Measurements from ENCODE around the gene CDKN2B.

The CDKN2B gene

GRCh38 chr9:21996858-21997257 lies 12.2 kb downstream of the CDKN2B start:
- DNase-seq (ENCODE audit: low spot score in 2 of 2) = no peak
- no peak for ATAC-seq (replicated peaks; ENCODE audit: extremely low read depth, poor library complexity, severe bottlenecking)
- H3K4me1 Mint-ChIP-seq = peaks cover 26% of the 10 kb centered on the region
- H3K9me3 Mint-ChIP-seq = no peaks in the 10 kb centered on the region
- H3K4me3 Mint-ChIP-seq = peak overlapping the region; percentile 96
- H3K36me3 Mint-ChIP-seq (ENCODE audit: insufficient read depth) = peaks cover 10% of the 10 kb centered on the region
- H3K27me3 Mint-ChIP-seq = peaks cover 14% of the 10 kb centered on the region
- H3K27ac Mint-ChIP-seq (ENCODE audit: low read depth) = peak overlapping the region; percentile 15

GRCh38 chr9:21996438-21996837 lies 12.7 kb downstream of the CDKN2B start:
- no peaks in the 10 kb centered on the region for H3K9me3 Mint-ChIP-seq
- peaks cover 26% of the 10 kb centered on the region for H3K4me1 Mint-ChIP-seq
- DNase-seq (ENCODE audit: low spot score in 2 of 2) (no peak), ATAC-seq (replicated peaks; ENCODE audit: extremely low read depth, poor library complexity, severe bottlenecking) (no peak)
- peak overlapping the region; percentile 97 for H3K27ac Mint-ChIP-seq (ENCODE audit: low read depth)
- H3K4me3 Mint-ChIP-seq = peak overlapping the region; percentile 96
- H3K27me3 Mint-ChIP-seq = peaks cover 12% of the 10 kb centered on the region
- H3K36me3 Mint-ChIP-seq (ENCODE audit: insufficient read depth) = peaks cover 10% of the 10 kb centered on the region

GRCh38 chr9:21995666-21996398 lies 13.3 kb downstream of the CDKN2B start:
- Mint-ChIP-seq H3K4me1 (peaks cover 26% of the 10 kb centered on the region), H3K4me3 (peak overlapping the region; percentile 96), H3K27me3 (peaks cover 6% of the 10 kb centered on the region), H3K27ac (ENCODE audit: low read depth) (peak overlapping the region; percentile 97), H3K9me3 (no peaks in the 10 kb centered on the region), H3K36me3 (ENCODE audit: insufficient read depth) (peaks cover 10% of the 10 kb centered on the region)
- ATAC-seq (replicated peaks; ENCODE audit: extremely low read depth, poor library complexity, severe bottlenecking) (no peak), DNase-seq (ENCODE audit: low spot score in 2 of 2) (no peak)

GRCh38 chr9:21995006-21995665 lies 14.0 kb downstream of the CDKN2B start:
- Mint-ChIP-seq H3K27ac (ENCODE audit: low read depth) (peak overlapping the region; percentile 97), H3K36me3 (ENCODE audit: insufficient read depth) (peaks cover 10% of the 10 kb centered on the region), H3K9me3 (no peaks in the 10 kb centered on the region), H3K4me3 (peak overlapping the region; percentile 96), H3K4me1 (peaks cover 26% of the 10 kb centered on the region), H3K27me3 (no peaks in the 10 kb centered on the region)
- ATAC-seq (replicated peaks; ENCODE audit: extremely low read depth, poor library complexity, severe bottlenecking) = peak; percentile 75
- DNase-seq (ENCODE audit: low spot score in 2 of 2) = peak; percentile 61 to 79

GRCh38 chr9:21994556-21995005 lies 14.5 kb downstream of the CDKN2B start, which contains the start of gene CDKN2B-AS1:
CDKN2B-AS1 (plus strand) TSS chr9:21994791.
- H3K9me3 Mint-ChIP-seq = no peaks in the 10 kb centered on the region
- H3K27me3 Mint-ChIP-seq = no peaks in the 10 kb centered on the region
- DNase-seq (ENCODE audit: low spot score in 2 of 2) (peak in 1 of 2 donors; percentile 35), ATAC-seq (replicated peaks; ENCODE audit: extremely low read depth, poor library complexity, severe bottlenecking) (peak; percentile 38)
- peak within 1 kb of the TSS; percentile 97 for H3K27ac Mint-ChIP-seq (ENCODE audit: low read depth)
- peak within 1 kb of the TSS; percentile 96 for H3K4me3 Mint-ChIP-seq
- peaks cover 26% of the 10 kb centered on the region for H3K4me1 Mint-ChIP-seq
- peaks cover 10% of the 10 kb centered on the region for H3K36me3 Mint-ChIP-seq (ENCODE audit: insufficient read depth)

GRCh38 chr9:21993893-21994555 lies 15.1 kb downstream of the CDKN2B start, which contains the start of gene CDKN2A:
CDKN2A (minus strand) TSS chr9:21994392.
- peaks cover 26% of the 10 kb centered on the region for H3K4me1 Mint-ChIP-seq
- H3K27ac Mint-ChIP-seq (ENCODE audit: low read depth) = peak within 1 kb of the TSS; percentile 97
- ATAC-seq (replicated peaks; ENCODE audit: extremely low read depth, poor library complexity, severe bottlenecking) (peak; percentile 43), DNase-seq (ENCODE audit: low spot score in 2 of 2) (no peak)
- H3K9me3 Mint-ChIP-seq = no peaks in the 10 kb centered on the region
- peak within 1 kb of the TSS; percentile 96 for H3K4me3 Mint-ChIP-seq
- H3K27me3 Mint-ChIP-seq = no peaks in the 10 kb centered on the region
- peaks cover 10% of the 10 kb centered on the region for H3K36me3 Mint-ChIP-seq (ENCODE audit: insufficient read depth)

GRCh38 chr9:21993007-21993406 lies 16.1 kb downstream of the CDKN2B start:
- DNase-seq (ENCODE audit: low spot score in 2 of 2) (no peak), ATAC-seq (replicated peaks; ENCODE audit: extremely low read depth, poor library complexity, severe bottlenecking) (no peak)
- Mint-ChIP-seq H3K9me3 (no peaks in the 10 kb centered on the region), H3K4me1 (peaks cover 26% of the 10 kb centered on the region), H3K27me3 (no peaks in the 10 kb centered on the region), H3K27ac (ENCODE audit: low read depth) (no peak overlapping the region), H3K36me3 (ENCODE audit: insufficient read depth) (peaks cover 10% of the 10 kb centered on the region), H3K4me3 (peak overlapping the region; percentile 96)

GRCh38 chr9:21991072-21991959 lies 17.8 kb downstream of the CDKN2B start:
- Mint-ChIP-seq H3K9me3 (no peaks in the 10 kb centered on the region), H3K4me3 (no peak overlapping the region), H3K36me3 (ENCODE audit: insufficient read depth) (peaks cover 8% of the 10 kb centered on the region), H3K27ac (ENCODE audit: low read depth) (no peak overlapping the region), H3K4me1 (peaks cover 24% of the 10 kb centered on the region), H3K27me3 (no peaks in the 10 kb centered on the region)
- DNase-seq (ENCODE audit: low spot score in 2 of 2) (no peak), ATAC-seq (replicated peaks; ENCODE audit: extremely low read depth, poor library complexity, severe bottlenecking) (no peak)

- Mint-ChIP-seq H3K36me3 (ENCODE audit: insufficient read depth) (peaks cover under 1% of the 10 kb centered on the region), H3K27ac (ENCODE audit: low read depth) (no peak overlapping the region), H3K4me1 (peaks cover 10% of the 10 kb centered on the region), H3K9me3 (no peaks in the 10 kb centered on the region), H3K4me3 (no peak overlapping the region), H3K27me3 (peaks cover 6% of the 10 kb centered on the region)
- ATAC-seq (replicated peaks; ENCODE audit: extremely low read depth, poor library complexity, severe bottlenecking) (no peak), DNase-seq (ENCODE audit: low spot score in 2 of 2) (no peak)
These were observed 19.5 kb downstream of the CDKN2B start for GRCh38 chr9:21989440-21990189.

- Mint-ChIP-seq H3K36me3 (ENCODE audit: insufficient read depth) (no peaks in the 10 kb centered on the region), H3K27me3 (peaks cover 17% of the 10 kb centered on the region), H3K27ac (ENCODE audit: low read depth) (no peak overlapping the region), H3K4me1 (peaks cover 2% of the 10 kb centered on the region), H3K4me3 (no peak overlapping the region), H3K9me3 (no peaks in the 10 kb centered on the region)
- DNase-seq (ENCODE audit: low spot score in 2 of 2) (no peak), ATAC-seq (replicated peaks; ENCODE audit: extremely low read depth, poor library complexity, severe bottlenecking) (no peak)
These were observed 20.8 kb downstream of the CDKN2B start for GRCh38 chr9:21988056-21988990.

Measured in central memory CD8-positive, alpha-beta T cell (primary cell).